ENCODE measurements around the gene PSMB7.
"Not testable (repeated sequence)": the region's sequence is repeated elsewhere in the genome, so short reads cannot be mapped to it uniquely, and the experiment has no call there.

The PSMB7 gene

DNA sequence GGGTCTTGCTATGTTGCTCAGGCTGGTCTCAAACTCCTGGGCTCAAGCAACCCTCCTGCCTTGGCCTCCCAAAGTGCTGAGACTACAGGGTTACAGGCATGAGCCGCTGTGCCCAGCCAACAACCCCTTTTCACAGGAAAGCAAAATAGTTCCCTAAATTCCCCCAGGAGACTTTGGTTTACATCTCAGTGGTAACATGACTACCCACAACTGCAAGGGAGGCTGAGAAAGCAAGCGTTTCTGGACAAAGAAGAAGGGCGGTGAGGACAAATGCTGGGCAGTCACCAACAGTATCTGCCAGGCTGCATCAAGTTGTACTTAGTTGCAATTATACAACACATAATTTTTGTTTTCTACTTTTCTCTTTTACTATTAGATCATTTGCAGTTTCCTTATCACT lies 27.6 kb upstream of the PSMB7 start:
- no peak for DNase-seq (ENCODE audit: low read depth)

DNA sequence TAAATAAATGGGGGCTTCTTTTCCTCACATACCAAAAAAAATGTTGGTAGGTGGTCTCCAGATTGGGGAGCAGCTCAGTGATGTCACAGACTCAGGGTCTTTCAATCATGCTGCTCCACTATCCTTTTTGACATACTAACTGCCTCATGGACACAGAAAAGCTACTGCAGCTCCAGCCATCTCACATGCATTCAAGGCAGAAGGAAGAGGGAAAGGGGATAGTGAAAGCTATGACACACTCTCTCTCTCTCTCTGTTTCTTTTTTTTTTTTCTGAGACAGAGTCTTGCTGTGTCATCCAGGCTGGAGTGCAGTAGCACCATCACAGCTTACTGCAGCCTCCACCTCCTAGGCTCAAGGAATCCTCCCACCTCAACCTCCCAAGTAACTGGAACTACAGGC lies 27.1 kb upstream of the PSMB7 start:
- no peak for DNase-seq (ENCODE audit: low read depth)

DNA sequence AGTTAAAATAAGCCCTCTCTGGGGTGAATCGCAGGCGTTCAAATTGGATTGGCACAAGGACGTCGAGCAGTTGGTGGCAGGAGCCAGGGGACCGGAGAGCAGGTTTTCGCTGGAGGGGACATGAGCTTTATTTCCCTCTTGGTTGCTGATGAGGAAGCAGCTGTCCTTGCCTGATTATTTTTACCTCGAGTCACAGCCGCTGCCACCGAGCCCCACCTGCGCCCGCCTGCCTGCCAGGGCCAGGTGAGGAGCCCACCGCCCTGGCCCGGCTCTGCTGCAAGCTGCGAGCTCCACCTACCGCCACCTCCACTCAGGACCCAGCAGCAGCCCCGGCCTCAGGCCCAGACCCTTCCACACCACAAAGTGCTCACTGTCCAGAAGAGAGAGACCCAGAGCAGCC lies 26.0 kb upstream of the PSMB7 start:
- no peak for DNase-seq (ENCODE audit: low read depth)

DNA sequence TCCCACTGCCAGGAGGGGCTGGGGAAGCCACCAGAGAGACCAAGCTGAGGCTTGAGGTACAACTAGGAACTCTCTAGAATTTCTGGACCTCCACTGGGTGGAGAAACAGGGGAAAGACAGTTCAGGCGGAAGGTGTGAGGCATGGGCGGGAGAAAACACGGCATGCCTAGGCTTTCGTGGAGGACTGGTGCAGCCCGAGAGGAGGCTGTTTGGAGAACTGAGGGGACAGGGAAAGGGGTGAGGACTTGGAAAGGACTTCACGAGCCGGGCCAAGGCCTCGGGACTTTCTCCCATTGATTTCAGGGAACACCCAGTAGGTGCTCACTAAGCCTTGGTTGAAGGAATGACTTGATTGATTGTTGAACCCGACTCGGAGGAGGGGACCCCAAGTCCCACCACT lies 25.5 kb upstream of the PSMB7 start:
- DNase-seq (ENCODE audit: low read depth), result no peak

DNA sequence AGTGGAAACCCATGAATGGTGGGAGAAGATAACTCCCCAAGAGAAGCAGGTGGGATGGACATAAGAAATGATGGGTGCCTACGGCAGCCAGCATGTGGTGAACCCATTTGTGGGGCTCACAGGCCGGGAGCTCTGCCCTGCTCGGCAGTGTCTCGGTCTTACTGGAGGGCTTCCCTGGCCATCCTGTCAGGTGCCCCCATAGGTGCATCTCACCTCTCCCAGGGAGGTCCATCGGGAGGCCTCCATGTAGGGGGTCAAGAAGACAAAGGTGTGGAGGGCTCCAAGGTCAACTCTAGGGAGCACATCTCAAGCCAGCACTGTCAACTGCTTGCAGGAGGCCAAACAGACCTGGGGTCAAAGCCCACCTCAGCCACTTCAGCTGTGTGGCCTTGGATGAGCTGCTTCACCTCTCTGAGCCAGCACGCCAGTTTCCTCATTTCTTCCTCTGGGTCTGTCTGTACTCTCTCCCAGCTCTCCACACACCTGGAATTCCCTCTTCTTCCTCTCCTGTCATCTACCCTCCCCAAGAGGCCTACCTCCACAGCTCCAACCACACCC lies 24.5 kb upstream of the PSMB7 start:
- DNase-seq (ENCODE audit: low read depth), result no peak

DNA sequence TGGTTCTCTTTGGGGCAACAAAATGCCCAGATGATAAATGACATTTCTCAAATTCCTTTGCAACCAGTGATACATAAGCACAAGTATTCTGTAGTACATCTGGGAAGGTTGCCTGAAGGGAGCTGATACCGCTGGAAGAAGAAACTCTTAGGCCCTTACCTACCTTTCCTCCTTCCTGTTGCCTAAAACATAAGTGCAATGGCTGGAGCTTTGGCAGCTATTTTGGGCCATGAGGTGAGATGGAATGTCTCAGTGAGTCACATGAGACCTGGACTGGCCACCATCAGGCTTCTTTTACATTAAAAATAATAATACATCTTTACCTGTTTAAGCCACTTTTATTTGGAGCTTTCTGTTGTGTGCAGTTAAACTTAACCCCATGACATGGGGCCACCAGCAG lies 23.8 kb upstream of the PSMB7 start:
- no peak for DNase-seq (ENCODE audit: low read depth)

DNA sequence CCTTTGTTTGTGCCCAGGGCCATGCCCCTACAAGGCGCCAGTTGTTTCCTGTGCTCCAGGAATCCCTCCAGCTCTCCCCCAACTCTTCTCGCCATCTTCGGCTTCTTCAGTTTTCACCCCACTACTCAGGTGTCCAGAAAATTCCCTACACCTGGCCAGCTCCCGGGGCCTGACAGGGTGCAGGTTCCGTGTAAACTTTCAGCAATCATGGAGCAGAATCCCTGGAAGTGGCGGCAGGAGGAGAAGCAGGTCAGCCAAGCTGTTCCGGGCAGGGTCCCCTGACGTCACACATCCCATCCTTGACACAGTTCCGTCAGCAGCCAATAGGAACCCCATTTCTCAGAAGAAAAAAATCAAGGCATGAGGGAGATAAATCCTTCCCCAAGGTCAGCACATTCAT lies 22.8 kb upstream of the PSMB7 start:
- DNase-seq (ENCODE audit: low read depth), result no peak

DNA sequence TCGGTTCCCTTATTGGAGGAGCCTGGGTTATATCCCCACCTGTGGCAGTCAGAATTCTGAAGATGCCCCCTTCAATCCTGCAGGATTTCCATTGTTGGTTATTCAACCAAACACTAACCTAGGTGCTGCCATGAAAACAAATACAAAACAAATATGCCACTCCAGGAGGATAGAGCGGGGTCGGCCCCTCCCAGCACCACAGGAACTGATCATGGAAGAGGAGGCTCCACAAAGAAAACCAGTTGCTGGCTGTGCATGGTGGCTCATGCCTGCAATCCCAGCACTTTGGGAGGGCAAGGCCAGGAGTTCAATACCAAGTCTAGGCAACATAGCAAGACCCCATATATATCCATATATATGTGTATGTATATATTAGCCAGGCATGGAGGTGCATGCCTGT lies 21.8 kb upstream of the PSMB7 start:
- no peak for DNase-seq (ENCODE audit: low read depth)

DNA sequence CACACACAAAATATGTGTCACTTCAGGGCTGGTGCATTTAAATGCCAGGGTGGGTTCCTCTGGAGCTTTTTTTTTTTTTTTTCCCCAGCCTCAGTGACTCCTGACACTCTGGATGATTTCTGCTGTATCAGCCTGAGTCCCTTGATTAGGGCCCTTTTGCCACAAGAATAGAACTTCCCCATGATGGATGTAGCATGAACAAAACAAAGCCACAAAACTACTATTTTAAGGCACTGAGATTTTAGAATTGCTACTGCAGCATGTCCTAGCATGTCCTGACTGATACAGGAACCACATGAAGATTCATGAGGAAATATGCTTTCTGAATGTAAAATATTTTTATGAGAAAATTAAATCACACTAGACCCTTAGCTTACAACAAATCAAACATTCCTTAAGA lies 21.1 kb upstream of the PSMB7 start:
- DNase-seq (ENCODE audit: low read depth), result no peak

DNA sequence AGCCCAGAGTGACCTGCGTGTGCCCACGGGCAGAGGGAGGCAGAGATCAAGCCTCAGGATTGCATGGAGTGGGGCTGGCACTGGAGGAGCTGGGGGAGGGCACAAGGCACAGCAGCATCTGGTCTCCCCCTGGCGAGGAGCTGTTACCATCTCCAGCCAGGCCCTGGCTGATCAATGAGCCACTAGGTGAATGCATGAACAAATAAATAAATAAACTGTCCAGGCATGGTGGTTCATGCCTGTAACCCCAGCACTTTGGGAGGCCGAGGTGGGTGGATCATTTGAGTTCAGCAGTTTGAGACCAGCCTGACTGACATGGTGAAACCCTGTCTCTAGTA lies 14.3 kb upstream of the PSMB7 start:
- DNase-seq (ENCODE audit: low read depth), result no peak

DNA sequence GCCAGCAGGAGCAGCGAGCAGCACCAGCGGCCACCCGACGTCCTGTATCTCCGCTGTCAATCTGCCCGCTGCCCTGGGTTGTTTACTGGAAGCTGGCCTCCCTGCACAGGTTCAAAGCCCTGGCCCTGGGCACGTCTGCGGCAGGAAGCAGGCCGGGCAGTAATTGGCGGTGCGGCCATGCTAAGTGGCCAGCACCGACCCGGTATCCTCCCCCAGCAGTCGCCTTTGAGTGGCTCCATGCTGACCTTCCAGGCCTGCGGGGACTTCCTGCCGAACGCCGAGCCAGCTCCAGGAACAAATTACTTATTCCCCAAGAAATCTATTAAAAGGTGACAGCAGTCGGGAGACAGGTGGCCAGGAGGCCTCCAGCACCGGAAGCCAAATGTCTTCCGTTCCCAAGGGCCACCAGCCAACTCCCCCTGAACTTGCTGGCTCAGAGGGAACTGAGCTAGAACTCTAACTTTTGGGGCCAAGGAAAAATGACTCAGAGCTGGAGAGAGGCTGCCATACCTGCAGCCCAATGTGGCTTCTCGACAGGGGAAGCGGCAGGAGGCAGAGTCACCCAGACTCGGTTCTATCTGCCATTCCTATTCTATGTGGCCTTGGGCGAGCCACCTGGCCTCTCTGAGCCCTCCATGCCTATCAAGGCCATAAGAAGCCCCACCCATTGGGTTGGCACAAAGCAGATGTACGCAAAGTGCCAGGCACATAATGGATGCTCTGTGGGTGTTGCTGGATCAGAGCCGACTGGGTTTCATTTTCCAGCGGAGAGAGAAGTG lies 13.7 kb upstream of the PSMB7 start:
- DNase-seq (ENCODE audit: low read depth), result no peak

DNA sequence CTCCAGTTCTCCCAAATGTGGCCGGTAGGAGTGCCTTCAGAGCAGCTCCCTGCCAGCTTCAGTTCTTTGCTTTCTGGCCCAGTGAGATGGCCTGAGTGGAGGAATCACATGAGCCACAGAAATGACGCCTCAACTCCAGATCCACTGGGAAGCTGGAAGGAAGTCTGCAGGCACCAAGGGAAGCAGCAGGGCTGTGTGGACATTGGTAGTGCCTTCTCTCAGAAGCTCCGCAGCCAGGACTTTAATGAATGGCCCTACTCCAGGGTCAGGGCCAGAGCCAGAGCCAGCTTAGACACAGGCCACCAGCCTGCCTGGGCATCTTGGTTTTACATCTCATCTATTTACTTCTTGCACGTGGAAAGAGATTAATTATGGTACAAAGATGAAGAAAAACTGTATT lies 12.0 kb upstream of the PSMB7 start:
- DNase-seq (ENCODE audit: low read depth), result no peak

DNA sequence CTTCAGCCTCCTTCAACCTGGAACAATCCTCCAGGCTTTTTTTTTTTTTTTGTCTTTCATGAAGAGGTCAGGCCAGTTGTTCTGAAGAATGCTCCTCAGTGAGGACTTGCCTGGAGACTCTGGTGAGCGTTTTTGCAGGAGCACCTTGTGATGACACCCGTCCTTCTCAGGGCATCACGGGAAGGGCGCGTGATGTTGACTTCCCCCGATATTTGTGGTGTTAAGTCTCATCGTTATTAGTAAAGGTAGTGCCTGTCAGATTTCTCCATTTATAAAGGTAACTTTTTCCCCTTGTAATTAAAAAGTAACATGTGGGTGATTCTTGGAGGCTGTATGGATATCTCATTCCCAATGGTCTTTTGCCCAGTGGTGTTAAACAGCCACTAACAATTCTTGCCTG lies 11.1 kb upstream of the PSMB7 start:
- DNase-seq (ENCODE audit: low read depth), result no peak

DNA sequence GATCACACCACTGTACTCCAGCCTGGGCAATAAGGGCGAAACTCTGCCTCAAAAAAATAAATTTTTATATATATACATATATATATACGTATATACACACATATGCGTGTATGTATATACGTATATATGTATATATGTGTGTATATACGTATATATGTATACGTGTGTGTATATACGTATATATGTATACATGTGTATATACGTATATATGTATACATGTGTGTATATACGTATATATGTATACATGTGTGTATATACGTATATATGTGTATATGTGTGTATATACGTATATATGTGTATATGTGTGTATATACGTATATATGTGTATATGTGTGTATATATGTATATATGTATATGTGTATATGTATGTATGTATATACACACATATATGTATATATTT lies 10.5 kb upstream of the PSMB7 start:
- not testable (repeated sequence) for DNase-seq (ENCODE audit: low read depth)

DNA sequence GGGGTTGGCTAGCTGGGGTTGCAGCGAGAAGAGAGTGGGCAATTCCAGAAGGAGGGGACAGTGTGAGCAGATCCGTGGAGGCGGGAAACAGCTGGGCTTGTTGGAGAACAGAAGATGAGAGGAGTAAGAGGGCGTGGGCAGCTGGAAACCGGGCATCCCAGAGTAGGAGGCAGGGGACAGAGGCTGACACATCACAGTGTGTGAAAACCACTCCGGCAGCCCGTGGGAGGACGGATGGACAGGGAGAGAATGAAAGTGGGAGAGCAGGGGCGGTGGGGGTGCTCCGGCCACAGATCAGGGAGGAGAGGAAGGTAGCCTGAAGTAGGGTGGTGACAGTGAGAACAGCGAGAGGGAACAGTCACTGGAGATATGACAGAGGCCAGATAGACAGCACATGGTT lies 8.3 kb upstream of the PSMB7 start:
- no peak for DNase-seq (ENCODE audit: low read depth)

DNA sequence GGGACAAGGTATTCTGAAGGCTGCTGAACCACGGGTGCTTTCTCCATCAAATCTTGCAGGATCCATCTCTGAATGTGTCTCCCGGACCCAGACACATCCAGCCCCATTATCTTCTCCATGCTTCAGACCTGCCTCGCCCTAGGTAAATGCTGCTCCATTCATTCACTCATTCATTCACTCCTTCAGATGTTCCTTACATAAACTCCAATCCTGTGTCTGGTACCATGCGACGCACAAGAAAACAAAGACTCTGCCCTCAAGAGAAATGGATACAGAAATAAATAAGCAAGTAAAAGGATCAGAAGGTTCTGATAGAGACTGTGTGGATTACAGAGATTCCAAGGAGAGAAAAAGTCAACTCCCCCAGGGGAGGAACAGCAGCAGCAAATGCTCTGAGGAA lies 7.9 kb upstream of the PSMB7 start:
- DNase-seq (ENCODE audit: low read depth), result no peak

DNA sequence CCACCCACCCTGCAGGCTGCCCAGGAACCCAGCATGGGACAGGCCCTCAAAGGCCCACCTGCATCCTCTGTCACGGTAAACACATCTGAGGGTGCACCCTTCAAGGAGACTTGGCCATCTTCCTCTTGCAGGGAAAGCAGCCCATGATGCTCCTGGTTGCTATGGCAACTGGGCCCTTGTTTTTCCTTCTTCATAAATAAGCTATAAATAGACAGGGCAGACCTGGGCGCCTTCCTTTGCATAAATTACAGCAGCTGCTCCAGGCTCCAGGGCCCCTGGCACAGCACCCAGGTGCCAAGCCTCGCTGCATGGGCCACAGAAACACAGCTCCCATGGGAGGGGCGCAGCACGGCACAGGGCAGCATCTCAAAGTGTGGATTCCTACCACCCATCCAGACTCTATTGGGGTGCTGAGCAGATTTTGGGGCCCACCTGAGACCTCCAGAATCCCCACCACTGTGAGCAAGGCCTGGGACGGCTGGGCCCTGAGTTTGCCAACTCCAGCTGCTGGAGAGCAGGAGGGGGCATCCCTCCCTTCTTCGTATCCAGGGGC lies 5.8 kb upstream of the PSMB7 start:
- no peak for DNase-seq (ENCODE audit: low read depth)

DNA sequence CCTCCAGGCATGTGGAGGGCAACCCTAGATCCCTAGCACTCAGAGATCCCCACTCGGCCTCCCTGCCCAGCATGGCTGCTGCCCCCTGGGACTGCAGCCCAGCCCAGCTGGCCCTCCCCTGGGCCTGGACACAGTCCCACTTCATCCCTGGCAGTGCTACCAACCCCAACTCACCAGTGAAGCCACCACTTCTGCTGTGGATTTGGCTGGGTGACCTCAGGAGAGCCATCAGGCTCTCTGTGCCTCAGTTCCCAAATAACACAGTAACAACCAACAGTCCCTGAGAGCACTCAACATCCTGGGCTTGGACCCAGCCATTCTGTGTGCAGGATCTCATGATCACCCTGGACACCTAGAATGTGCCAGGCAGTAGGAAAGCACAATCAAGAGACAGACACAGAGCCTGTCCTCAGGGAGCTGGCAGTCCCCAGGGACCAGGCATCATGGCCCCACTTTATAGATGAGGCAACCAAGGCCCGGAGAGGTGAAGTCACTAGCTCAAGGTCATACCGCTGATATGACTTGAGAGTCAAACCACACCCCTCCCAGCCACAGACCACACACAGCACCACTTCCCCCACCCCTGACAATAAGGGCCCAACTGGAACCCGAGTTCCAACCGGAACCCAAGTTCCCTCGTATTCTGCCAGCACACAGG lies 4.7 kb upstream of the PSMB7 start:
- no peak for DNase-seq (ENCODE audit: low read depth)

DNA sequence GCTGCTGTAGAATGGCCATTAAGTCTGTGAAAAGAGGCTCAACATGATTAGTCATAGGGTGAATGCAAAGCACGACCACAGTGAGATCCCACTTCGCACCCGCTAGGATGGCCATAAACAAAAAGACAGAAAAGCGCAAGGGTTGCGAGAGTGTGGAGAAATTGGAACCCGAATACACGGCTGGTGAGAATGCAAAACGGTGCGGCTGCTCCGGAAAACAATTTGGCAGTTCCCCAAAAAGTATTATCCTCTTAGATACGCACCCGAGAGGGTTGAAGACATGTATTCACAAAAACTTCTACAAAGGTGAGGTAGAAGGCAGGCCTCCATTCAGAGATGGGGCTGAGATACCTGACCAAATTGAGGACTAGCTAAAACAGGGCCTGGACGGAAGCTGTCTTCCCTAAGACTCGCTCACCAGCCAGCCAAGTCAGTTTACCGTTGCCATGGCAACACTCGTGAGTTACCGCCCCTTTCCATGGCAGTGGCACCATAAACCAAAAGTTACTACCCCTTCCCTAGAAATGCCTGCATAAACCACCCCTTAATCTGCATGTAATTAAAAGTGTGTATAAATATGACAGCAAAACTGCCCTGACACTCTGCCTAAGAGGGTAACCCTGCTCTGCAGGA lies 726 bp upstream of the PSMB7 start:
- no peak for DNase-seq (ENCODE audit: low read depth)

DNA sequence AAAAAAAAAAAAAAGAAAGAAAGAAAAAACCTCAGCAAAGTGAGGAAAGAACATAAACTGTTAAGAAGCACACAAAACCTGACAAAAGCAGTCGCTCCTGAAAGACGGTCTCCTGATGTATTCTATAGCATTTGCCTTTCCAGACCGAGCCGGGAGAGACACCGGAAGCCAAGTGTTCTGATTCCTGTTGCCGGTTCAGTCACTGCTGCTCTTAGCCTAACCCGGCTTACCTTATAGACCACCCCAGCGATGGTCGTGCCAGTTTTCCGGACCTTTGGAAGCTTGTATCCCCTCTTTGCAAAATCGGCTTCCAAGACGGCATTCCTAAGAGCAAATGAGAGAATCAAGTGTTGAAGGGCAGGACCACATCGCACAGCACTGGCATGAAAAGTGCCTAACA lies 630 bp downstream of the PSMB7 start:
- no peak for DNase-seq (ENCODE audit: low read depth)

DNA sequence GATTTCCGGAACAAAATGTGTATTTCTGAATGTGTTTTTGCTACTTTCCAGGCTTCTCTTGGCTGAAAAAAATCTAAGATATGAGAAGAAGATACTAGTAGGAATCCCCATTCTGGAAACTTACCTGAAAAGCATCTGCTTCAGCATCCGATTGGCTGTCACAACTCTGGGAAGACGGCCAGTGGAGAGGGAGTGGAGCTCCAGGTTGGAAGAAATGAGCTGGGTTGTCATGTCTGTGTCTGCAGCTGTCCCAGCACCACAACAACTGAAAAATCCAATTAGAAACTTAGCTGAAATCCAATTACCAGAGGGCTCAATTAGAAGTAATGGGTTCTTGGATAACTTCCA lies 3.0 kb downstream of the PSMB7 start:
- no peak for DNase-seq (ENCODE audit: low read depth)

DNA sequence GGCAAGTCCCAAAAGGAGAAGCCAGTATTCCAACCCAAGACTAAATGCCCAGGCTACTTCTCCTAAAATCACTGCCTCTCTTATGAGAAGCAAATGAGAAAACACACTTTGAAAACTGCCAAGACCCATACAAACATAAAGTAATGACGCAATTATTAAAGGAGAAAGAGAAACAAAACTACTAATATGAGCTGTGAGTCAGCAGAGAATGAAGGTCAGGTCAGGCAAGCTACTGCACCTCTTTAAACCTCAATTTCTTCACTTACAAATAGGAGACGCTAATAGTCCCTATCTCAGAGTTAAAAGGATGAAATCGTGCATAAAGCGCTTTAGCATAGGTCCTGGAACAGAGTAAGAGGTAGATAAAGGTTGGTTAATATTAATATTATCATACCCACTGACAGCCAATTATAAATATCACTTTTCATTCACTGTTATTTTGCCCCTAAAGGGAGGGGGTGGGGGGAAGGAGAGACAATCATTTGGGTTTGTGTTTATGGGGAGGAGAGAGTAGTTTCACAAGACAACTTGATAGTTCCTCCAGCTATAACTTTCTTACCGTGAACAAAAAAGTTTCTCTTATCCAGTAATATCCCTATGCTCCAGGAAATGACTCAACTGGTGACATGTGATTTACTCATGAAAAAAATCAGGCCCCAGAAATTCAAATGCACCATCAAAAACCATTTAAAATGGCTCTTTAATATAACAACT lies 3.6 kb downstream of the PSMB7 start:
- DNase-seq (ENCODE audit: low read depth), result no peak
